Testis (tissue), 3 donors: ENCODE results near the gene ERO1B. TPM values are rescaled to one million over a fixed set of nuclear protein-coding genes. Genes with fewer than 3 reads are reported as not detected.

Experiments
- DNase-seq: peaks from one replicate; pipeline ENCODE4 v3.0.0-alpha.2; 2019
- H3K27ac ChIP-seq, 2 donors: fragments of 200-600 bp; sonication (generic); one replicate each; pipeline ENCODE4 v1.5.1; 2019
- H3K27me3 ChIP-seq: fragments of 200-600 bp; sonication (generic); one replicate; pipeline ENCODE4 v1.5.1; 2019
- H3K36me3 ChIP-seq: fragments of 200-600 bp; sonication (generic); one replicate; pipeline ENCODE4 v1.5.1; 2017; ENCODE audit warnings: low read depth; ENCODE audit errors: missing control alignments
- H3K4me1 ChIP-seq: fragments of 200-600 bp; sonication (generic); one replicate; pipeline ENCODE4 v1.5.1; 2019
- H3K4me3 ChIP-seq, 2 donors: fragments of 200-600 bp; sonication (generic); one replicate each; pipeline ENCODE4 v1.5.1; 2017 to 2019
- H3K9me3 ChIP-seq: fragments of 200-600 bp; sonication (generic); one replicate; pipeline ENCODE4 v1.5.1; 2017
- CTCF ChIP-seq, 3 experiments: fragments of 450-650 bp in 2 of 3; fragments of 200-600 bp in 1 of 3; sonication (generic) in 1 of 3; IDR thresholded peaks; one replicate each; pipeline ENCODE4 v1.5.1; 2016 to 2019; ENCODE audit warnings: antibody characterized with exemption in 3 of 3, mild to moderate bottlenecking in 2 of 3, moderate library complexity in 1 of 3
- POLR2A ChIP-seq: fragments of 450-650 bp; IDR thresholded peaks from one replicate; pipeline ENCODE4 v1.6.1; 2017; ENCODE audit warnings: antibody characterized with exemption, mild to moderate bottlenecking, moderate library complexity
- WGBS, 2 donors: methylation state at CpG; one replicate each; pipeline ENCODE4 v1.1.5; 2018; 5-methylcytosine and 5-hydroxymethylcytosine counted together
- intact Hi-C: fragments of 100-400 bp; cut with DNase I; formaldehyde crosslinking; loops from one replicate; pipeline ENCODE4 v1.15.1; 2023; ENCODE audit warnings: low total_unique reads
- polyA plus RNA-seq: library from polyadenylated mRNA; stranded (reverse); fragments of 350-450 nt; fragmentation: Illumina TruSeq; extraction: RNeasy Lipid Tissue Mini Kit (QIAGEN cat#74804); gene quantifications from one replicate; pipeline ENCODE4 v1.2.3, GENCODE V29; 2014; ENCODE audit warnings: low read depth, low replicate concordance; ENCODE audit not compliant: insufficient read depth
- total RNA-seq, 2 donors: library from RNA; depleted of rRNA; stranded (reverse); fragments of >200 nt; gene quantifications; one replicate each; pipeline ENCODE4 v1.2.3, GENCODE V29; 2016

ERO1B gene
- total and polyA plus RNA-seq, 3 donors from 2014 or later: 16.2 to 53.8 (median 20.3) TPM

GRCh38 chr1:236253918-236254637 is 27.7 kb downstream of the ERO1B start:
- intact Hi-C loops: no loop called here
- Histone ChIP-seq H3K4me1 (no peaks in the 10 kb centered on the region), H3K27me3 (no peaks in the 10 kb centered on the region), H3K27ac (no peak overlapping the region), H3K9me3 (no peaks in the 10 kb centered on the region), H3K4me3 (no peak overlapping the region), H3K36me3 (no peaks in the 10 kb centered on the region)
- no peak for TF ChIP-seq CTCF (IDR thresholded peaks at IDR 0.05)
- DNase-seq: no peak
- 75 to 81% methylated on average over 4 of the region's 4 CpGs for WGBS, 2 donors

GRCh38 chr1:236253119-236253518 is 28.6 kb downstream of the ERO1B start:
- Histone ChIP-seq H3K4me1 (no peaks in the 10 kb centered on the region), H3K9me3 (no peaks in the 10 kb centered on the region), H3K27me3 (no peaks in the 10 kb centered on the region), H3K36me3 (no peaks in the 10 kb centered on the region), H3K4me3 (no peak overlapping the region), H3K27ac (no peak overlapping the region)
- no peak for DNase-seq
- no peak for TF ChIP-seq CTCF (IDR thresholded peaks at IDR 0.05)
- TF ChIP-seq POLR2A: no peak
- 72 to 75% methylated on average over 1 of the region's 1 CpG for WGBS, 2 donors
- intact Hi-C loops: no loop called here

DNA sequence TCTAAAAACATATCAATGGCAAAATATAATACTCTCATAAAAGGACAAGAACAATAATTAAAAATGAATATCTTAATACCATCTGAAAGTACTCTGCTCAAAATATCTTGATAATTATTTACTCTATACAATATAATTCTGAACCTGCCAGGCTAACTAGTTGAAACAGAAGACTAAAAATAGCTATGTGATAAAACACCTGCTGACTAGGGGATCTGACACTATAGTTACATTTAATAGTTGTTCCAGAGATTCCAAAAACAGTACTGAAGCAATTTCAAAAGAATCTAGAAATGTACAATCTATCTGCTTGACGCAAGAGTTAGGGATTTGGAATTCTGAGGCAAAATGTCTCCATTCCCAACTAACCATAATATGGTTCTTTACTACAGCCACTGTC is 30.2 kb downstream of the ERO1B start:
- no peak for TF ChIP-seq CTCF (IDR thresholded peaks at IDR 0.05)
- TF ChIP-seq POLR2A: no peak
- Histone ChIP-seq H3K9me3 (no peaks in the 10 kb centered on the region), H3K27ac (no peak overlapping the region), H3K4me3 (no peak overlapping the region), H3K4me1 (no peaks in the 10 kb centered on the region), H3K27me3 (no peaks in the 10 kb centered on the region), H3K36me3 (no peaks in the 10 kb centered on the region)
- 75 to 84% methylated on average over 1 of the region's 1 CpG for WGBS, 2 donors
- no peak for DNase-seq
- intact Hi-C loops: no loop called here

GRCh38 chr1:236247286-236247685 is 34.5 kb downstream of the ERO1B start:
- no peak for DNase-seq
- Histone ChIP-seq H3K4me1 (no peaks in the 10 kb centered on the region), H3K36me3 (no peaks in the 10 kb centered on the region), H3K27me3 (no peaks in the 10 kb centered on the region), H3K27ac (no peak overlapping the region), H3K9me3 (no peaks in the 10 kb centered on the region), H3K4me3 (no peak overlapping the region)
- TF ChIP-seq POLR2A: no peak
- no peak for TF ChIP-seq CTCF (IDR thresholded peaks at IDR 0.05)
- WGBS, 2 donors: 93 to 98% methylated on average over 3 of the region's 3 CpGs
- intact Hi-C loops: no loop called here

- Histone ChIP-seq H3K4me3 (no peak overlapping the region), H3K4me1 (no peaks in the 10 kb centered on the region), H3K36me3 (no peaks in the 10 kb centered on the region), H3K9me3 (no peaks in the 10 kb centered on the region), H3K27ac (no peak overlapping the region), H3K27me3 (no peaks in the 10 kb centered on the region)
- 91% methylated on average over 2 of the region's 2 CpGs for WGBS, 2 donors
- no peak for DNase-seq
- TF ChIP-seq POLR2A (no peak), CTCF (IDR thresholded peaks at IDR 0.05) (no peak)
- intact Hi-C loops: no loop called here
Observed at GRCh38 chr1:236242568-236242967, 39.2 kb downstream of the ERO1B start.
